GM12878 (cell line): Measurements from ENCODE around the gene HS6ST1. TPM values are rescaled to one million over a fixed set of nuclear protein-coding genes. Genes with fewer than 3 reads are reported as not detected.

Experiments used
- BCL11A ChIP-seq: IDR thresholded peaks from 2 replicates; pipeline ENCODE4 v1.6.1; 2011; ENCODE audit warnings: low read depth, low read length
- BHLHE40 ChIP-seq, 2 experiments: fragments of 450-650 bp in 1 of 2; IDR thresholded peaks; 2 replicates each; pipeline ENCODE4 v1.6.1; 2011 to 2017; ENCODE audit warnings: low read depth in 2 of 2, borderline replicate concordance in 1 of 2, improper control_type of control experiment in 1 of 2, low read length in 1 of 2, mild to moderate bottlenecking in 1 of 2
- CHD2 ChIP-seq: IDR thresholded peaks from 2 replicates; pipeline ENCODE4 v1.6.1; 2011; ENCODE audit warnings: low read depth, low read length, improper control_type of control experiment, borderline replicate concordance
- DPF2 ChIP-seq: fragments of 450-650 bp; IDR thresholded peaks from 2 replicates; pipeline ENCODE4 v1.6.1; 2017; ENCODE audit warnings: mild to moderate bottlenecking
- EP300 ChIP-seq, 2 experiments: fragments of 150-350 bp in 1 of 2; IDR thresholded peaks; 2 replicates each; pipeline ENCODE4 v1.6.1; 2011 to 2012; ENCODE audit warnings: low read depth in 2 of 2, low read length in 2 of 2, borderline replicate concordance in 1 of 2, improper control_type of control experiment in 1 of 2, inconsistent platforms in 1 of 2; ENCODE audit not compliant: control insufficient read depth in 1 of 2
- FOS ChIP-seq: IDR thresholded peaks from 3 replicates; pipeline ENCODE4 v1.6.1; 2011; ENCODE audit warnings: borderline replicate concordance; ENCODE audit not compliant: insufficient read length; ENCODE audit errors: extremely low read depth
- IRF4 ChIP-seq: IDR thresholded peaks from 2 replicates; pipeline ENCODE4 v1.6.1; 2011; ENCODE audit warnings: low read depth, low read length
- MEF2B ChIP-seq: fragments of 450-650 bp; IDR thresholded peaks from 2 replicates; pipeline ENCODE4 v1.6.1; 2018; ENCODE audit warnings: mild to moderate bottlenecking, moderate library complexity; ENCODE audit not compliant: partially characterized antibody, poor library complexity, severe bottlenecking
- NR2C2 ChIP-seq: IDR thresholded peaks from 2 replicates; pipeline ENCODE4 v1.6.1; 2011; ENCODE audit warnings: borderline replicate concordance, low read depth; ENCODE audit not compliant: control insufficient read depth, insufficient read length
- NR2F1 ChIP-seq: fragments of 450-650 bp; conservative IDR thresholded peaks from 2 replicates; pipeline ENCODE4 v1.6.1; 2017; ENCODE audit warnings: mild to moderate bottlenecking
- PAX5 ChIP-seq: IDR thresholded peaks from 2 replicates; pipeline ENCODE4 v1.6.1; 2011; ENCODE audit warnings: low read depth, low read length, borderline replicate concordance
- RB1 ChIP-seq: fragments of 450-650 bp; formaldehyde crosslinking; IDR thresholded peaks from 2 replicates; pipeline ENCODE4 v1.6.1; 2017; ENCODE audit warnings: mild to moderate bottlenecking, borderline replicate concordance
- ZNF217 ChIP-seq: fragments of 450-650 bp; IDR thresholded peaks from 2 replicates; pipeline ENCODE4 v1.6.1; 2017; ENCODE audit warnings: antibody characterized with exemption, mild to moderate bottlenecking
- polyA plus RNA-seq, 11 experiments: library from polyadenylated mRNA; depleted of rRNA in 4 of 11; unstranded in 6 of 11; stranded (reverse) in 5 of 11; fragments of >200 nt; fragmentation: Nextera tagmentation in 4 of 11; fragmentation: Illumina TruSeq in 1 of 11; extraction: Ambion mirVana in 4 of 11; extraction: Trizol in 1 of 11; gene quantifications; 1 replicate in 1 of 11; 2 replicates in 10 of 11; pipeline versions ENCODE4 v1.2.1 to v1.2.3, GENCODE V29; 2011 to 2016; ENCODE audit warnings: inconsistent platforms in 2 of 11, missing spikeins in 2 of 11, low read depth in 1 of 11
- total RNA-seq, 4 experiments: library from RNA; depleted of rRNA in 3 of 4; stranded (reverse); fragments of >200 nt in 3 of 4; fragmentation: Illumina TruSeq in 1 of 4; extraction: Trizol in 1 of 4; gene quantifications; 2 replicates each; pipeline versions ENCODE4 v1.2.1 to v1.2.3, GENCODE V29; 2013 to 2021
- TF ChIP-seq, protein P1 (sequence below): IDR thresholded peaks from 2 replicates; pipeline ENCODE4 v1.6.1; 2011; ENCODE audit warnings: borderline replicate concordance, low read depth, mild to moderate bottlenecking, moderate library complexity, low read length; ENCODE audit not compliant: insufficient read depth, poor library complexity, severe bottlenecking
- TF ChIP-seq, protein P2 (sequence below): IDR thresholded peaks from 2 replicates; pipeline ENCODE4 v1.6.1; 2012; ENCODE audit warnings: low read length, inconsistent platforms
- TF ChIP-seq, protein P3 (sequence below): fragments of 450-650 bp; IDR thresholded peaks from 2 replicates; pipeline ENCODE4 v1.6.1; 2016; ENCODE audit warnings: mild to moderate bottlenecking, moderate library complexity, borderline replicate concordance
- TF ChIP-seq, protein P4 (sequence below): fragments of 450-650 bp; conservative IDR thresholded peaks from 2 replicates; pipeline ENCODE4 v1.6.1; 2017; ENCODE audit warnings: mild to moderate bottlenecking, moderate library complexity

Gene HS6ST1
- total and polyA plus RNA-seq, 10 of the 15 experiments (the other 5 are each of a cell fraction or from before 2014, with no cell fraction given) = 0.48 to 17.0 (median 4.7) TPM

DNA sequence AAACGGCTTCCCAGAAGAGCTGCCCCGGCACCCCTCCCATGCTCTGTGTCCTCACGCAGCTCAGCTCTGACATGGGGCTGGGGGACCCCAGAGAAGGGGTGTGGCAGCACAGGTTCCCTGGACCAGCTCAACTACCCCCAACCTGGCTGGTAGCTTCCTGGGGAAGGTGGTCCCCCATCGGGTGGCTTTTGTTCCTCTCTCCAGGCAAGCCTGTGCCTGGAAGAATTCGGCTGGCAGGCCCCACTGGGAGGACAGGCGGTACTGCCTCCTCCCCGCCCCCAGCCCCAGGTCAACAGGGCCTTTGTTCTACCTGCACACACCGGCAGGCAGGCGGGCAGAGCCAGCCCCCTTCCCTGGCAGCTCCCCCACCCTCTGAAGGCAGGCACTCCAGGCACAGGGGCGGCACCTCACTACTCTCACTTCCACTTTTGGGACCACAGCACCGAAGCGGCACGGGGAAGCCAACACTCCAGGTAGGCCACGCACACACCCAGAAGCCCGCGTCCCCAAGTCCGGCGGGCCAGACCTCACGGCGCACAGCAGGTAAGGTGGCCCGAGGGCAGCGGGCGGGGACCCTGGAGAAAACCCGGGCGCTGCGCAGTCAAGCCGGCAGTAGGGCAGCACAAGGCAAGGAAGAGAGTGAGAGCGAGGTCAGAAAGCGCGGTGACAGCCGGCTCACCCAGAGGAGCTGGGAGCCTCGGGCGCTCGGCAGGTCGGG, 1.3 kb downstream of the HS6ST1 start (continued):
- TF ChIP-seq, protein P1, sequence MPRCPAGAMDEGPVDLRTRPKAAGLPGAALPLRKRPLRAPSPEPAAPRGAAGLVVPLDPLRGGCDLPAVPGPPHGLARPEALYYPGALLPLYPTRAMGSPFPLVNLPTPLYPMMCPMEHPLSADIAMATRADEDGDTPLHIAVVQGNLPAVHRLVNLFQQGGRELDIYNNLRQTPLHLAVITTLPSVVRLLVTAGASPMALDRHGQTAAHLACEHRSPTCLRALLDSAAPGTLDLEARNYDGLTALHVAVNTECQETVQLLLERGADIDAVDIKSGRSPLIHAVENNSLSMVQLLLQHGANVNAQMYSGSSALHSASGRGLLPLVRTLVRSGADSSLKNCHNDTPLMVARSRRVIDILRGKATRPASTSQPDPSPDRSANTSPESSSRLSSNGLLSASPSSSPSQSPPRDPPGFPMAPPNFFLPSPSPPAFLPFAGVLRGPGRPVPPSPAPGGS = no peak
- TF ChIP-seq ZNF217 (no peak), NR2F1 (0 out of 2 replicates have a peak, but pooled peaks have one; percentile 28), NR2C2 (no peak), EP300 (IDR thresholded peaks at IDR 0.05; ENCODE audit: borderline replicate concordance in 1 of 2, control insufficient read depth in 1 of 2, low read depth in 2 of 2, low read length in 2 of 2) (peak in 1 of 2 experiments; percentile 45; a peak in 1 of 4 replicates), PAX5 (peak; percentile 42; the same call in 1 of the 2 replicates), BHLHE40 (IDR thresholded peaks at IDR 0.05; ENCODE audit: borderline replicate concordance in 1 of 2, low read depth in 2 of 2, low read length in 1 of 2) (peak; percentile 87 to 94), CHD2 (peak; percentile 44; the same call in 1 of the 2 replicates), MEF2B (peak; percentile 23), RB1 (0 out of 2 replicates have a peak, but pooled peaks have one; percentile 43), FOS (no peak), BCL11A (0 out of 2 replicates have a peak, but pooled peaks have one; percentile 18), DPF2 (peak; percentile 92), IRF4 (peak; percentile 81)
- TF ChIP-seq, protein P2, sequence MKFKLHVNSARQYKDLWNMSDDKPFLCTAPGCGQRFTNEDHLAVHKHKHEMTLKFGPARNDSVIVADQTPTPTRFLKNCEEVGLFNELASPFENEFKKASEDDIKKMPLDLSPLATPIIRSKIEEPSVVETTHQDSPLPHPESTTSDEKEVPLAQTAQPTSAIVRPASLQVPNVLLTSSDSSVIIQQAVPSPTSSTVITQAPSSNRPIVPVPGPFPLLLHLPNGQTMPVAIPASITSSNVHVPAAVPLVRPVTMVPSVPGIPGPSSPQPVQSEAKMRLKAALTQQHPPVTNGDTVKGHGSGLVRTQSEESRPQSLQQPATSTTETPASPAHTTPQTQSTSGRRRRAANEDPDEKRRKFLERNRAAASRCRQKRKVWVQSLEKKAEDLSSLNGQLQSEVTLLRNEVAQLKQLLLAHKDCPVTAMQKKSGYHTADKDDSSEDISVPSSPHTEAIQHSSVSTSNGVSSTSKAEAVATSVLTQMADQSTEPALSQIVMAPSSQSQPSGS = no peak
- TF ChIP-seq, protein P3, sequence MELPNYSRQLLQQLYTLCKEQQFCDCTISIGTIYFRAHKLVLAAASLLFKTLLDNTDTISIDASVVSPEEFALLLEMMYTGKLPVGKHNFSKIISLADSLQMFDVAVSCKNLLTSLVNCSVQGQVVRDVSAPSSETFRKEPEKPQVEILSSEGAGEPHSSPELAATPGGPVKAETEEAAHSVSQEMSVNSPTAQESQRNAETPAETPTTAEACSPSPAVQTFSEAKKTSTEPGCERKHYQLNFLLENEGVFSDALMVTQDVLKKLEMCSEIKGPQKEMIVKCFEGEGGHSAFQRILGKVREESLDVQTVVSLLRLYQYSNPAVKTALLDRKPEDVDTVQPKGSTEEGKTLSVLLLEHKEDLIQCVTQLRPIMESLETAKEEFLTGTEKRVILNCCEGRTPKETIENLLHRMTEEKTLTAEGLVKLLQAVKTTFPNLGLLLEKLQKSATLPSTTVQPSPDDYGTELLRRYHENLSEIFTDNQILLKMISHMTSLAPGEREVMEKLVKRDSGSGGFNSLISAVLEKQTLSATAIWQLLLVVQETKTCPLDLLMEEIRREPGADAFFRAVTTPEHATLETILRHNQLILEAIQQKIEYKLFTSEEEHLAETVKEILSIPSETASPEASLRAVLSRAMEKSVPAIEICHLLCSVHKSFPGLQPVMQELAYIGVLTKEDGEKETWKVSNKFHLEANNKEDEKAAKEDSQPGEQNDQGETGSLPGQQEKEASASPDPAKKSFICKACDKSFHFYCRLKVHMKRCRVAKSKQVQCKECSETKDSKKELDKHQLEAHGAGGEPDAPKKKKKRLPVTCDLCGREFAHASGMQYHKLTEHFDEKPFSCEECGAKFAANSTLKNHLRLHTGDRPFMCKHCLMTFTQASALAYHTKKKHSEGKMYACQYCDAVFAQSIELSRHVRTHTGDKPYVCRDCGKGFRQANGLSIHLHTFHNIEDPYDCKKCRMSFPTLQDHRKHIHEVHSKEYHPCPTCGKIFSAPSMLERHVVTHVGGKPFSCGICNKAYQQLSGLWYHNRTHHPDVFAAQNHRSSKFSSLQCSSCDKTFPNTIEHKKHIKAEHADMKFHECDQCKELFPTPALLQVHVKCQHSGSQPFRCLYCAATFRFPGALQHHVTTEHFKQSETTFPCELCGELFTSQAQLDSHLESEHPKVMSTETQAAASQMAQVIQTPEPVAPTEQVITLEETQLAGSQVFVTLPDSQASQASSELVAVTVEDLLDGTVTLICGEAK = no peak
- TF ChIP-seq, protein P4, sequence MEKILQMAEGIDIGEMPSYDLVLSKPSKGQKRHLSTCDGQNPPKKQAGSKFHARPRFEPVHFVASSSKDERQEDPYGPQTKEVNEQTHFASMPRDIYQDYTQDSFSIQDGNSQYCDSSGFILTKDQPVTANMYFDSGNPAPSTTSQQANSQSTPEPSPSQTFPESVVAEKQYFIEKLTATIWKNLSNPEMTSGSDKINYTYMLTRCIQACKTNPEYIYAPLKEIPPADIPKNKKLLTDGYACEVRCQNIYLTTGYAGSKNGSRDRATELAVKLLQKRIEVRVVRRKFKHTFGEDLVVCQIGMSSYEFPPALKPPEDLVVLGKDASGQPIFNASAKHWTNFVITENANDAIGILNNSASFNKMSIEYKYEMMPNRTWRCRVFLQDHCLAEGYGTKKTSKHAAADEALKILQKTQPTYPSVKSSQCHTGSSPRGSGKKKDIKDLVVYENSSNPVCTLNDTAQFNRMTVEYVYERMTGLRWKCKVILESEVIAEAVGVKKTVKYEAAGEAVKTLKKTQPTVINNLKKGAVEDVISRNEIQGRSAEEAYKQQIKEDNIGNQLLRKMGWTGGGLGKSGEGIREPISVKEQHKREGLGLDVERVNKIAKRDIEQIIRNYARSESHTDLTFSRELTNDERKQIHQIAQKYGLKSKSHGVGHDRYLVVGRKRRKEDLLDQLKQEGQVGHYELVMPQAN = 0 out of 2 replicates have a peak, but pooled peaks have one; percentile 29
